ENCODE measurements around the gene ARPC2. TPM values are rescaled to one million over a fixed set of nuclear protein-coding genes. Genes with fewer than 3 reads are reported as not detected.

ARPC2 gene
- total RNA-seq, 1 donor from 2014 or later, result 737 TPM

- POLR2A ChIA-PET, result no interaction called here
- H3K27me3 Mint-ChIP-seq, result no peaks in the 10 kb centered on the region
- no peak overlapping the region for H3K27ac Mint-ChIP-seq
- peaks cover 55% of the 10 kb centered on the region for H3K4me1 Mint-ChIP-seq
- CTCF ChIA-PET, result no interaction called here
- H3K4me3 Mint-ChIP-seq, result no peak overlapping the region
- H3K36me3 Mint-ChIP-seq (ENCODE audit: low read depth), result peaks cover 42% of the 10 kb centered on the region
- H3K9me3 Mint-ChIP-seq, result no peaks in the 10 kb centered on the region
- intact Hi-C loops (cut with micrococcal nuclease), result no loop called here
- DNase-seq (no peak), ATAC-seq (ENCODE audit: low read depth) (no peak)
- TF ChIP-seq CTCF (IDR thresholded peaks at IDR 0.05), result no peak
Measured at GRCh38 chr2:218263817-218264641, 47.0 kb downstream of the ARPC2 start.

- Mint-ChIP-seq H3K36me3 (ENCODE audit: low read depth) (peaks cover 52% of the 10 kb centered on the region), H3K9me3 (no peaks in the 10 kb centered on the region), H3K4me1 (peaks cover 54% of the 10 kb centered on the region), H3K27me3 (no peaks in the 10 kb centered on the region), H3K27ac (peak overlapping the region; percentile 10), H3K4me3 (no peak overlapping the region)
- DNase-seq (no peak), ATAC-seq (ENCODE audit: low read depth) (no peak)
- ChIA-PET POLR2A (interaction anchor here (0.7 kb wide), 1 partner anchor 48 kb away, joined by 3 read pairs; no protein-coding TSS in a partner anchor), CTCF (no interaction called here)
- no peak for TF ChIP-seq CTCF (IDR thresholded peaks at IDR 0.05)
- intact Hi-C loops (cut with micrococcal nuclease), result no loop called here
Measured at GRCh38 chr2:218264773-218265561, 48.0 kb downstream of the ARPC2 start.

GRCh38 chr2:218265626-218266025, 48.6 kb downstream of the ARPC2 start:
- Mint-ChIP-seq H3K36me3 (ENCODE audit: low read depth) (peaks cover 54% of the 10 kb centered on the region), H3K9me3 (no peaks in the 10 kb centered on the region), H3K4me3 (no peak overlapping the region), H3K27me3 (no peaks in the 10 kb centered on the region), H3K4me1 (peaks cover 52% of the 10 kb centered on the region), H3K27ac (peak overlapping the region; percentile 10)
- POLR2A ChIA-PET, result interaction anchor here (0.7 kb wide), 1 partner anchor 49 kb away, joined by 3 read pairs; no protein-coding TSS in a partner anchor
- no peak for DNase-seq
- TF ChIP-seq CTCF (IDR thresholded peaks at IDR 0.05), result no peak
- intact Hi-C loops (cut with micrococcal nuclease), result no loop called here
- ATAC-seq (ENCODE audit: low read depth), result no peak
- CTCF ChIA-PET, result no interaction called here

- ATAC-seq (ENCODE audit: low read depth) (no peak), DNase-seq (no peak)
- ChIA-PET POLR2A (interaction anchor here (1.0 kb wide), 1 partner anchor 9 kb away, joined by 3 read pairs; no protein-coding TSS in a partner anchor), CTCF (interaction anchor here (2.8 kb wide), 1 partner anchor 9 kb away, joined by 9 read pairs; no protein-coding TSS in a partner anchor)
- no peaks in the 10 kb centered on the region for H3K27me3 Mint-ChIP-seq
- no peak overlapping the region for H3K4me3 Mint-ChIP-seq
- peaks cover 52% of the 10 kb centered on the region for H3K4me1 Mint-ChIP-seq
- intact Hi-C loops (cut with micrococcal nuclease), result no loop called here
- H3K36me3 Mint-ChIP-seq (ENCODE audit: low read depth), result peaks cover 54% of the 10 kb centered on the region
- H3K27ac Mint-ChIP-seq, result no peak overlapping the region
- no peaks in the 10 kb centered on the region for H3K9me3 Mint-ChIP-seq
- TF ChIP-seq CTCF (IDR thresholded peaks at IDR 0.05), result no peak
Measured at GRCh38 chr2:218266316-218266979, 49.5 kb downstream of the ARPC2 start.
